T-helper 2 cell treated with Interferon-gamma antibody and Interleukin-4, amounts not matched to agents 5 μg/mL and 100 μg/mL, for 36 hours (primary cell): Measurements from ENCODE around the gene ZNF385D.

Experiments
- DNase-seq: peaks from one replicate; pipeline ENCODE4 v3.0.0; 2021; ENCODE audit warnings: low spot score
- H3K27ac Mint-ChIP-seq: one replicate; pipeline ENCODE4 v1.8.0; 2021; ENCODE audit warnings: mild to moderate bottlenecking, mixed read lengths
- H3K27me3 Mint-ChIP-seq: one replicate; pipeline ENCODE4 v1.8.0; 2021; ENCODE audit warnings: low read depth, mixed read lengths
- H3K36me3 Mint-ChIP-seq: one replicate; pipeline ENCODE4 v1.8.0; 2021; ENCODE audit warnings: low read depth, mixed read lengths
- H3K4me1 Mint-ChIP-seq: one replicate; pipeline ENCODE4 v1.8.0; 2021; ENCODE audit warnings: low read depth, mixed read lengths
- H3K4me3 Mint-ChIP-seq: one replicate; pipeline ENCODE4 v1.8.0; 2022; ENCODE audit warnings: mild to moderate bottlenecking, moderate library complexity, mixed read lengths
- H3K9me3 Mint-ChIP-seq: one replicate; pipeline ENCODE4 v1.8.0; 2021; ENCODE audit warnings: mixed read lengths

Gene ZNF385D

GRCh38 chr3:21641959-21642358 lies 109.1 kb downstream of the ZNF385D start:
- Mint-ChIP-seq H3K4me1 (no peaks in the 10 kb centered on the region), H3K27me3 (no peaks in the 10 kb centered on the region), H3K27ac (no peak overlapping the region), H3K4me3 (no peak overlapping the region), H3K36me3 (no peaks in the 10 kb centered on the region), H3K9me3 (peaks cover 17% of the 10 kb centered on the region)
- DNase-seq: no peak

- no peak for DNase-seq
Observed at GRCh38 chr3:21638488-21638887, 112.5 kb downstream of the ZNF385D start.

DNA sequence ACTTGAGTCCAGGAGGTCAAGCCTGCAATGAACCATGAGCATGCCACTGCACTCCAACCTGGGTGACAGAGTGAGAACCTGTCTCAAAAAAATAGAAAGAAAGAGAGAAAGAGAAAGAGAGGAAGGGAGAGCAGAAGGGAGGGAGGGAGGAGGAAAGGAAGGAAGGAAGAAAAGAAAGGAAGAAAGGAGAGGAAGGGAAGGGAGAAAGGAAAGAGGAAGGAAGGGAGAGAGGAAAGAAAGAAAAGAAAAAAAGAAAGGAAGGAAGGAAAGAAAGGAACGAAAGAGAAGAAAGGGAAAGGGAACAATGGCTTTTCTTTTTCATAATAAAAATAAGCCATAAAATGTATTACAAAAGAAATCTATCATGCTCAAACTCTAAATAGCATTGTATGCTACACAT lies 116.9 kb downstream of the ZNF385D start:
- Mint-ChIP-seq H3K27ac (no peak overlapping the region), H3K4me3 (no peak overlapping the region), H3K27me3 (no peaks in the 10 kb centered on the region), H3K9me3 (peaks cover 11% of the 10 kb centered on the region), H3K36me3 (no peaks in the 10 kb centered on the region), H3K4me1 (no peaks in the 10 kb centered on the region)
- no peak for DNase-seq

More at GRCh38 chr3:21638488-21638887, 112.5 kb downstream of the ZNF385D start:
- Mint-ChIP-seq H3K4me3 (no peak overlapping the region), H3K27me3 (no peaks in the 10 kb centered on the region), H3K36me3 (no peaks in the 10 kb centered on the region), H3K27ac (no peak overlapping the region), H3K4me1 (no peaks in the 10 kb centered on the region), H3K9me3 (peaks cover 19% of the 10 kb centered on the region)

- Mint-ChIP-seq H3K27me3 (no peaks in the 10 kb centered on the region), H3K36me3 (no peaks in the 10 kb centered on the region), H3K4me1 (no peaks in the 10 kb centered on the region), H3K4me3 (no peak overlapping the region), H3K9me3 (peaks cover 8% of the 10 kb centered on the region), H3K27ac (no peak overlapping the region)
- no peak for DNase-seq
Observed at GRCh38 chr3:21624524-21624923, 126.5 kb downstream of the ZNF385D start.

DNA sequence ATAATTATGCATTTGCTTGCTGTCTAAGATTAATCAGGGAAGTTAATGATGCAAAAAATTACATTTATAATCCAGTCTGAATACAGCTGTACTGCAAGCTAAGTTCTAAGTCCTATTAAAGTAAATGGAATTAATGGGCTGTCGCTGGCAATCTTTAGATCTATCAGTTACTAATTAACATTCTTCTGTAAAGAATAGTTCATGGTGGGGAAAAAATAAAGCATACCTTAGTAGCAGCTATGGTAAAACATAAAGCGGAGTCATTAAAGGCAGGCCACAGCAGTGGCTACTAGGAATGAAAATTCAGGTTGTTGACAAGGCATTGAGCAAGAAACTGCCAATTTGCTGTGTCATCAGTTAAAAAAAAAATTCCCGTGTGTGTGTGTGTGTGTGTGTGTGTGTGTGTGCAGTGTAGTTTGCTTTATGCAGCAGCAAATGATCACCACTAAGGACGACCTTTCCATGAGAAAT lies 129.8 kb downstream of the ZNF385D start:
- no peaks in the 10 kb centered on the region for H3K36me3 Mint-ChIP-seq
- no peak for DNase-seq
- no peak overlapping the region for H3K4me3 Mint-ChIP-seq
- no peak overlapping the region for H3K27ac Mint-ChIP-seq
- peaks cover 19% of the 10 kb centered on the region for H3K9me3 Mint-ChIP-seq
- no peaks in the 10 kb centered on the region for H3K4me1 Mint-ChIP-seq
- no peaks in the 10 kb centered on the region for H3K27me3 Mint-ChIP-seq

DNA sequence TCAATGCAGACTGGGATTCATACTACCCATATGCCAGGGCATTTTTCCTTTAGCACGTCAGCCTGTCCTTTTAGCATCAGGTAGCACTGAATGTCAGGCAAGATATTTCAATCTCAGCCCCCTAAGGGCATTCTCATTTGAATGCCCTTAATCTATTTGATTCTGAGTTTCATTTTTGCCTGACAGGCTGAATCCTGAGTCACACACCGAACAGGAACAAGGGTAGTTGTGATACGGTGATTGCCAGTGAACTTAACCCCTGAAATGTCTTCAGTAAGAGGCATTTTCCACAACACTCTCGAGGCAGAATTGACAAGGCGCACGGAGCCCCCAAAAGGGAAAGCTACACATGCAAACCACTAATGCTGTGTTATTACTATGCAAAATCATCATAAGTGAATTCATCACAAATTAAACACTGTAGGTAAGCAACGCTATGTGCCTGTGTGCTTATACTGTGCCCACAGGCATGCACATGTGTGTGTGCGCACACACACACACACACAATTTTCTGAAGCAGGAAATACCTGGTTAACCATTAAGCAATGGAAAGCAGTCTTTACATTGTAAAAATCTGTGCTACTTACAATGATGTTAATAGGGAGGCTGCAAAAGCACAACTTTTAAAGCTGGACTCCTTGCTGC lies 130.4 kb downstream of the ZNF385D start:
- Mint-ChIP-seq H3K27me3 (no peaks in the 10 kb centered on the region), H3K4me3 (no peak overlapping the region), H3K9me3 (peaks cover 19% of the 10 kb centered on the region), H3K27ac (no peak overlapping the region), H3K36me3 (no peaks in the 10 kb centered on the region), H3K4me1 (no peaks in the 10 kb centered on the region)
- DNase-seq: no peak

GRCh38 chr3:21618695-21619094 lies 132.3 kb downstream of the ZNF385D start:
- DNase-seq: no peak
- H3K36me3 Mint-ChIP-seq: no peaks in the 10 kb centered on the region
- H3K4me3 Mint-ChIP-seq: no peak overlapping the region
- no peaks in the 10 kb centered on the region for H3K4me1 Mint-ChIP-seq
- no peak overlapping the region for H3K27ac Mint-ChIP-seq
- no peaks in the 10 kb centered on the region for H3K27me3 Mint-ChIP-seq
- peaks cover 23% of the 10 kb centered on the region for H3K9me3 Mint-ChIP-seq

DNA sequence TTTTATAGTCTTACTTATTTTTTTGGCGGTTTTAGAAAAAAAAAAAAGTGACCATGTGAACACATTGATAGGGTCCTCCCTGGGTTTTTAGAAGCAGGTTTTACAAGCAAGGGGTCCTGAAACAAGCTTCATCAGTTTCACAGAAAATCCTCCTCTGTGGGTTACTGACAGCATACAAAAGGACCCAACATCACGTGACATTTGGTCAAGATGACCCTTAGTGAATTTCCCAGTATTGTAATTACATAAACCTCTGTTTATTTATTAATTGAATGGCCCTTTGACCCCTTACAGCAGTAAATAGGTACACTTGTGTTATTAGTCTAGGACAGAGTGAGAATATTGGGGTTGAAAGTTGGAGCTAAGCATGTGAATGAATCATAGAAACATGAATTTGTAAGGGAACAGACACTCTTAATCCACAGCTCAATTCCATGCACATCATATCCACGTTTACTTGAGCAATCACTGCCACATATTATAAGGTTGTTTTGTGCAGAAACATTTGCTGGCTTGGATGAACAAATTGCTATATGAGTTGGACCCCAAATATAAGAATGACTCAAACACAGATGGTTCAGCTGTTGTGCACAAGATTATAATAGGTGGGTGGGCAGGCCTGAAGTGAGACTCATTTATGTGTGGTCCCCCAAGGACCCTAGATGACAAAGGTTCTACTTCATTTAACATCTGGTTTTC lies 137.5 kb downstream of the ZNF385D start:
- Mint-ChIP-seq H3K27me3 (no peaks in the 10 kb centered on the region), H3K9me3 (peaks cover 10% of the 10 kb centered on the region), H3K4me3 (no peak overlapping the region), H3K36me3 (no peaks in the 10 kb centered on the region), H3K4me1 (no peaks in the 10 kb centered on the region), H3K27ac (no peak overlapping the region)
- no peak for DNase-seq

DNA sequence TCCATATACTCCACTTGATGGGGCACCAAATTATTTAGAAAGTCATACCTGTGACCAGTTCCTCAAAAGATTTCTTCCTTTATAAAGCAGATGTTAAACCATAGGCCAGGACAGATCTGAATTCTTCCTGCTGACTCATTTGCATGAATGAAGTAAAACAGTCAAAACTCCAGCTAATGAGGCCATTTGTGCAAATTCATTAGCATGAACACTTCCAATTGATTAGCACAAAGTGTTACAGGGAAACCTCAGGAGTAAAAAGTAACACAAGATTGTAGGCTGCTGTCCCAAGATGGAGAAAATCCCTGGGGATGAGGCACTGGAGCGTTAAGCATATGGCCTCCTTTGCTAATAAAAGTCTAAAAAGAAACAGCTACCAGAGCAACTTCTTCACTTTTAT lies 149.8 kb downstream of the ZNF385D start:
- Mint-ChIP-seq H3K9me3 (peaks cover 9% of the 10 kb centered on the region), H3K27me3 (no peaks in the 10 kb centered on the region), H3K27ac (no peak overlapping the region), H3K4me1 (no peaks in the 10 kb centered on the region), H3K4me3 (no peak overlapping the region), H3K36me3 (no peaks in the 10 kb centered on the region)
- DNase-seq: no peak

GRCh38 chr3:21599890-21600289 lies 151.1 kb downstream of the ZNF385D start:
- peaks cover 16% of the 10 kb centered on the region for H3K9me3 Mint-ChIP-seq
- no peak overlapping the region for H3K27ac Mint-ChIP-seq
- no peaks in the 10 kb centered on the region for H3K4me1 Mint-ChIP-seq
- H3K4me3 Mint-ChIP-seq: no peak overlapping the region
- no peaks in the 10 kb centered on the region for H3K27me3 Mint-ChIP-seq
- no peak for DNase-seq
- no peaks in the 10 kb centered on the region for H3K36me3 Mint-ChIP-seq

GRCh38 chr3:21592828-21593227 lies 158.2 kb downstream of the ZNF385D start:
- H3K9me3 Mint-ChIP-seq: peaks cover 6% of the 10 kb centered on the region
- no peaks in the 10 kb centered on the region for H3K4me1 Mint-ChIP-seq
- no peak overlapping the region for H3K4me3 Mint-ChIP-seq
- DNase-seq: no peak
- H3K36me3 Mint-ChIP-seq: no peaks in the 10 kb centered on the region
- H3K27ac Mint-ChIP-seq: no peak overlapping the region
- no peaks in the 10 kb centered on the region for H3K27me3 Mint-ChIP-seq

DNA sequence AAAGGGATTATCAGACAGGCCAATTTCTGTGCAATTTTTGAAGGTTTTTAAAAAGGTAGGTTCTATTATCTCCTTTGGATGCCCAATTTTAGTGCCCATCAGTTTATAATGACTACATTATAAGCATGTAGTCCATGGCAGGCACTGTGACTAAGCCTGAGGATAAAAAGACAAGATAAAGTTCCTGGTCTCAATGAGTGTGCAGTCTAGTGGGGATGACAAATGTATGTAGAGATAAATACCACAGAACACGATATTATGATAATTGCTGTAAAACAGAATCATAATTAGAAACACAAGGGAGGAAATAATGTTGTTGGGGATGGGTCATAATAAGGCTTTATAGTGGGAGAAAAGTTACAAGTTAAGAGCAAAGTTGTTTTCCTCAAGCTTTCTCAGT lies 163.1 kb downstream of the ZNF385D start:
- H3K36me3 Mint-ChIP-seq: no peaks in the 10 kb centered on the region
- H3K27ac Mint-ChIP-seq: no peak overlapping the region
- H3K9me3 Mint-ChIP-seq: peaks cover 10% of the 10 kb centered on the region
- no peaks in the 10 kb centered on the region for H3K27me3 Mint-ChIP-seq
- no peak overlapping the region for H3K4me3 Mint-ChIP-seq
- no peaks in the 10 kb centered on the region for H3K4me1 Mint-ChIP-seq
- DNase-seq: no peak

DNA sequence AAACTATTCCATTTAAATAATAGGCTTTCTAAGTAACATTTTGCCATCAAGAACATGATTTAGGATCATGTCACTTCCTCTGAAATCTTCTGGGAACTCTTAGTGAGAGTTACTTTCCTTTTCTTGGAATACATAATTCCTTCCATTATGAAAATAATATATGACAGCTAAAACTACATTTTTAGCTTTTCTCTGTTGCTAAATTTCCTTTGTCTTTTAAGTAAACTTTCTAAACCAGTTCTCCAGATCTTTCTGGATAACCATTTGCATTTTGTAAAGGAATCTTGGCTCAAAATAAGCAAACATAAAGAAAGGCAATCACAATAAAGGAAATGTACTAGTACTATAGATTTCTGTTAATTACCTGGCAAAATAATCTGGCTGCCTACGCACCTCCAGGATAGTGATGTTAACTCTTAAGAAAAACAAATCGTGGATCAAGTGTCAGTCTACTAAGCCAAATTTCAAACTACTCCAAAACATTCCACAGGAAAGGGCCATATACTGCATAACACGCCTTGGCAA lies 165.7 kb downstream of the ZNF385D start:
- Mint-ChIP-seq H3K4me3 (no peak overlapping the region), H3K27ac (no peak overlapping the region), H3K4me1 (no peaks in the 10 kb centered on the region), H3K27me3 (no peaks in the 10 kb centered on the region), H3K9me3 (peaks cover 10% of the 10 kb centered on the region), H3K36me3 (no peaks in the 10 kb centered on the region)
- DNase-seq: no peak

DNA sequence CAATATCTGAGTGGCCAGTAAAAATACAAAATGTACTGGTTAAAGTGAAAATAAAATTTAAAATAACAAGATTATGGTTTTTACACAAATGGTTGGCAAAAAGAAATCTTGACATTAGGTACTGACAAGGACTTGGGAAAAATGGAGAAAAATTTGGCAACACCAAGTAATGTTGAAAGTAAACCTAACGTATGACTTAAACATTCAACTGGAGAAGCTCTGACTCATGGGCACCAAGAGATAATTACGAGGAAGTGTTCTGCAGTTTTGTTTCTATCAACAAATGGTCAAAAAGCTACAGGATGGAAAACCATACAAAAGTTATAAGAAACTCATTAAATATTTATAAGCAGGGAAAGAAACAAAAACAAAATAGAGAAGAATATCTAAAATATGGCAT lies 177.7 kb downstream of the ZNF385D start:
- Mint-ChIP-seq H3K4me3 (no peak overlapping the region), H3K27me3 (no peaks in the 10 kb centered on the region), H3K4me1 (no peaks in the 10 kb centered on the region), H3K36me3 (no peaks in the 10 kb centered on the region), H3K9me3 (peaks cover 20% of the 10 kb centered on the region), H3K27ac (no peak overlapping the region)
- no peak for DNase-seq
